H1 (cell line): Measurements from ENCODE around the gene NCR2. TPM values are rescaled to one million over a fixed set of nuclear protein-coding genes. Genes with fewer than 3 reads are reported as not detected.

ENCODE experiments used
- CTCF ChIA-PET: fragments of 300-600 bp; sonication (Branson Sonifier 250); formaldehyde crosslinking; loops from one replicate; lab custom pipeline; 2021; ENCODE audit not compliant: partially characterized antibody; lab: Charles Lee
- POLR2A ChIA-PET: fragments of 300-600 bp; sonication (Branson Sonifier 250); formaldehyde crosslinking; loops from one replicate; lab custom pipeline; 2021; ENCODE audit warnings: inconsistent platforms; ENCODE audit not compliant: partially characterized antibody; lab: Charles Lee
- DNase-seq, 2 experiments: peaks; one replicate each; pipeline versions ENCODE4 v3.0.0 to v3.0.0-alpha.2; 2010 to 2022; ENCODE audit warnings: low spot score in 2 of 2, low read depth in 1 of 2, mixed read lengths in 1 of 2
- FAIRE-seq: peaks from 2 replicates; lab custom pipeline; 2011; peaks lifted over from hg19 to GRCh38; lab: Jason Lieb, UNC
- H2AFZ ChIP-seq: 2 replicates; pipeline ENCODE4 v1.8.1; 2012; ENCODE audit warnings: low read length, inconsistent platforms
- H2AK5ac ChIP-seq: 2 replicates; pipeline ENCODE4 v1.6.1; 2013; ENCODE audit warnings: low read depth, low read length
- H2BK120ac ChIP-seq: replicated peaks from 2 replicates; pipeline ENCODE3; 2013; ENCODE audit warnings: low read depth, low read length, inconsistent platforms
- H2BK12ac ChIP-seq: 2 replicates; pipeline ENCODE4 v1.6.1; 2013; ENCODE audit warnings: low read depth, low read length
- H2BK15ac ChIP-seq: 2 replicates; pipeline ENCODE4 v1.6.1; 2013; ENCODE audit warnings: low read length
- H2BK20ac ChIP-seq: 2 replicates; pipeline ENCODE4 v1.6.1; 2013; ENCODE audit warnings: low read length
- H2BK5ac ChIP-seq: 2 replicates; pipeline ENCODE4 v1.6.1; 2013; ENCODE audit warnings: low read depth, low read length
- H3K14ac ChIP-seq: 2 replicates; pipeline ENCODE4 v1.6.1; 2013; ENCODE audit warnings: inconsistent platforms; ENCODE audit not compliant: insufficient read length
- H3K18ac ChIP-seq: 2 replicates; pipeline ENCODE4 v1.6.1; 2013; ENCODE audit warnings: low read length; ENCODE audit errors: extremely low read depth
- H3K23ac ChIP-seq: 2 replicates; pipeline ENCODE4 v1.6.1; 2013; ENCODE audit warnings: inconsistent platforms; ENCODE audit not compliant: insufficient read length
- H3K23me2 ChIP-seq: 2 replicates; pipeline ENCODE4 v1.6.1; 2013; ENCODE audit warnings: low read depth, low read length
- H3K27ac ChIP-seq: 2 replicates; pipeline ENCODE4 v1.6.1; 2011; ENCODE audit warnings: low read depth, low read length, inconsistent platforms
- H3K27me3 ChIP-seq, 4 experiments: replicated peaks in 1 of 4; 1 replicate in 1 of 4; 2 replicates in 3 of 4; pipeline versions ENCODE4 v1.6.1 to v1.8.1; 2011 to 2013; ENCODE audit warnings: low read length in 3 of 4, mild to moderate bottlenecking in 3 of 4, inconsistent platforms in 2 of 4, mixed read lengths in 2 of 4, moderate library complexity in 1 of 4; ENCODE audit not compliant: control insufficient read depth in 3 of 4, insufficient read depth in 3 of 4; ENCODE audit errors: extremely low read depth in 1 of 4
- H3K36me3 ChIP-seq, 4 experiments: 2 replicates each; pipeline versions ENCODE4 v1.6.1 to v1.8.1; 2011 to 2013; ENCODE audit warnings: mild to moderate bottlenecking in 4 of 4, low read length in 3 of 4, moderate library complexity in 2 of 4, control low read depth in 1 of 4, inconsistent platforms in 1 of 4; ENCODE audit not compliant: insufficient read depth in 4 of 4, control insufficient read depth in 2 of 4
- H3K4ac ChIP-seq: replicated peaks from 2 replicates; pipeline ENCODE3; 2013; ENCODE audit warnings: low read length, low read depth, mixed read lengths, inconsistent platforms; ENCODE audit not compliant: insufficient read length
- H3K4me1 ChIP-seq, 4 experiments: replicated peaks in 1 of 4; 1 replicate in 1 of 4; 2 replicates in 3 of 4; pipeline versions ENCODE4 v1.6.1 to v1.8.1; 2011 to 2013; ENCODE audit warnings: low read length in 3 of 4, inconsistent platforms in 2 of 4, mixed read lengths in 1 of 4; ENCODE audit not compliant: insufficient read depth in 4 of 4, control insufficient read depth in 3 of 4
- H3K4me2 ChIP-seq, 2 experiments: 2 replicates each; pipeline versions ENCODE4 v1.6.1 to v1.8.1; 2011 to 2013; ENCODE audit warnings: low read depth in 2 of 2, low read length in 2 of 2, control low read depth in 1 of 2, inconsistent platforms in 1 of 2, mild to moderate bottlenecking in 1 of 2; ENCODE audit not compliant: insufficient read depth in 1 of 2
- H3K4me3 ChIP-seq, 4 experiments: fragments of 200-600, 300-600 bp in 1 of 4; sonication (generic), shearing (Covaris generic), sonication (Bioruptor Twin) in 1 of 4; 2 replicates each; pipeline versions ENCODE4 v1.5.1 to v1.8.1; 2011 to 2016; ENCODE audit warnings: low read length in 4 of 4, low read depth in 3 of 4, control low read depth in 2 of 4, inconsistent platforms in 2 of 4, mild to moderate bottlenecking in 2 of 4, mixed read lengths in 1 of 4, moderate library complexity in 1 of 4; ENCODE audit not compliant: insufficient read depth in 2 of 4; ENCODE audit errors: extremely low read depth in 1 of 4
- H3K56ac ChIP-seq: replicated peaks from 2 replicates; pipeline ENCODE3; 2013; ENCODE audit warnings: low read depth, mild to moderate bottlenecking, mixed read lengths, low read length, inconsistent platforms; ENCODE audit not compliant: insufficient read length
- H3K79me1 ChIP-seq: 2 replicates; pipeline ENCODE4 v1.6.1; 2013; ENCODE audit warnings: low read depth, low read length, control low read depth
- H3K79me2 ChIP-seq, 2 experiments: 2 replicates each; pipeline versions ENCODE4 v1.6.1 to v1.8.1; 2012 to 2013; ENCODE audit warnings: low read length in 2 of 2, mild to moderate bottlenecking in 2 of 2, inconsistent platforms in 1 of 2; ENCODE audit not compliant: insufficient read depth in 2 of 2, control insufficient read depth in 1 of 2
- H3K9ac ChIP-seq, 4 experiments: replicated peaks in 1 of 4; 1 replicate in 1 of 4; 2 replicates in 3 of 4; pipeline versions ENCODE4 v1.6.1 to v1.8.1; 2011 to 2013; ENCODE audit warnings: low read depth in 3 of 4, low read length in 3 of 4, control low read depth in 2 of 4, mild to moderate bottlenecking in 2 of 4, moderate library complexity in 2 of 4, inconsistent platforms in 1 of 4; ENCODE audit errors: extremely low read depth in 1 of 4
- H3K9me3 ChIP-seq, 2 experiments: 2 replicates each; pipeline versions ENCODE4 v1.6.1 to v1.8.1; 2012 to 2013; ENCODE audit warnings: mild to moderate bottlenecking in 2 of 2, moderate library complexity in 2 of 2, control low read depth in 1 of 2, inconsistent platforms in 1 of 2, low read depth in 1 of 2, low read length in 1 of 2, mixed read lengths in 1 of 2; ENCODE audit not compliant: insufficient read depth in 2 of 2
- H4K20me1 ChIP-seq, 2 experiments: replicated peaks in 1 of 2; 2 replicates each; pipeline versions ENCODE3 to v1.8.1; 2011 to 2013; ENCODE audit warnings: inconsistent platforms in 2 of 2, low read length in 2 of 2, mild to moderate bottlenecking in 1 of 2; ENCODE audit not compliant: insufficient read depth in 2 of 2, control insufficient read depth in 1 of 2
- H4K5ac ChIP-seq: 2 replicates; pipeline ENCODE4 v1.6.1; 2013; ENCODE audit warnings: low read length, low read depth, mixed read lengths, inconsistent platforms; ENCODE audit not compliant: insufficient read length
- H4K8ac ChIP-seq: 2 replicates; pipeline ENCODE4 v1.8.0; 2013; ENCODE audit warnings: mild to moderate bottlenecking, moderate library complexity, low read length, inconsistent platforms; ENCODE audit not compliant: insufficient read depth; ENCODE audit errors: extremely low read depth
- H4K91ac ChIP-seq: replicated peaks from 2 replicates; pipeline ENCODE3; 2013; ENCODE audit warnings: low read length, mixed read lengths, inconsistent platforms; ENCODE audit not compliant: insufficient read length
- MAFK ChIP-seq: IDR thresholded peaks from 2 replicates; pipeline ENCODE4 v1.6.1; 2012; ENCODE audit warnings: low read depth, mild to moderate bottlenecking, improper control_type of control experiment, low read length
- POLR2AphosphoS5 ChIP-seq: IDR thresholded peaks from 2 replicates; pipeline ENCODE4 v1.6.1; 2011; ENCODE audit warnings: low read depth, low read length
- POU5F1 ChIP-seq: IDR thresholded peaks from 2 replicates; pipeline ENCODE4 v1.6.1; 2011; ENCODE audit warnings: low read depth, mild to moderate bottlenecking, low read length, moderate library complexity
- SP2 ChIP-seq: IDR thresholded peaks from 2 replicates; pipeline ENCODE4 v1.6.1; 2012; ENCODE audit warnings: mild to moderate bottlenecking, low read length, inconsistent platforms
- SP4 ChIP-seq: IDR thresholded peaks from 2 replicates; pipeline ENCODE4 v1.6.1; 2012; ENCODE audit warnings: low read length, inconsistent platforms
- WGBS, 2 experiments: shearing (Covaris generic) in 1 of 2; methylation state at CpG; one replicate each; pipeline versions ENCODE4 v1.1.6 to v1.1.7; 2013 to 2015; ENCODE audit warnings: low lambda C conversion rate in 2 of 2, mixed read lengths in 2 of 2, inconsistent platforms in 1 of 2, low coverage in 1 of 2, missing lambda C conversion rate in 1 of 2; ENCODE audit not compliant: insufficient replicate concordance in 2 of 2, insufficient coverage in 1 of 2, insufficient read length in 1 of 2; ENCODE audit errors: extremely low coverage in 1 of 2, missing lambda C conversion rate in 1 of 2; 5-methylcytosine and 5-hydroxymethylcytosine counted together
- polyA plus RNA-seq, 7 experiments: library from polyadenylated mRNA; depleted of rRNA in 3 of 7; stranded (reverse) in 5 of 7; unstranded in 2 of 7; fragments of >200 nt in 5 of 7; fragments of 200-250 nt in 2 of 7; gene quantifications; 1 replicate in 5 of 7; 2 replicates in 1 of 7; 4 replicates in 1 of 7; pipeline versions ENCODE4 v1.2.1 to v1.2.3, GENCODE V29; 2011 to 2013; ENCODE audit warnings: missing spikeins in 2 of 7, mixed read lengths in 2 of 7
- total RNA-seq: library from RNA; stranded (reverse); fragmentation: NEBNext Ultra II Directional; extraction: Animal tissue kit (Norgen Biotek cat#: 25700); gene quantifications from 2 replicates; pipeline ENCODE4 v1.2.1, GENCODE V29; 2021

NCR2 gene
- total and polyA plus RNA-seq, 2 of the 8 experiments (the other 6 are each of a cell fraction or from before 2014, with no cell fraction given) = not detected

- H2AK5ac ChIP-seq = no peak overlapping the region
- no peak overlapping the region for H2BK120ac ChIP-seq
- H2AFZ ChIP-seq = no peak overlapping the region
- H3K18ac ChIP-seq = no peak overlapping the region
- H3K27ac ChIP-seq = no peak overlapping the region
- no peaks in the 10 kb centered on the region; a peak in 2 of 7 replicates for H3K4me1 ChIP-seq
- H4K20me1 ChIP-seq = no peaks in the 10 kb centered on the region
- H3K36me3 ChIP-seq = no peaks in the 10 kb centered on the region
- no peak overlapping the region for H3K14ac ChIP-seq
- no peaks in the 10 kb centered on the region for H3K79me2 ChIP-seq
- ChIA-PET POLR2A (no interaction called here), CTCF (interaction anchor here (1.3 to 2.0 kb wide), 4 partner anchors 10 to 254 kb away, joined by 4 to 12 read pairs (median 5); no protein-coding TSS in a partner anchor)
- TF ChIP-seq SP4 (no peak), POU5F1 (no peak), MAFK (no peak), SP2 (no peak), POLR2AphosphoS5 (no peak)
- no peak overlapping the region for H3K4ac ChIP-seq
- H3K23me2 ChIP-seq = no peaks in the 10 kb centered on the region
- H3K79me1 ChIP-seq = no peaks in the 10 kb centered on the region
- DNase-seq = no peak
- no peak overlapping the region for H3K9ac ChIP-seq
- FAIRE-seq = no peak
- no peak overlapping the region for H4K91ac ChIP-seq
- 89% methylated on average over 2 of the region's 2 CpGs; no CpG with 5 or more reads in 1 of the 2 experiments for WGBS, 2 experiments
- peaks cover 4 to 6% of the 10 kb centered on the region in 2 experiments for H3K9me3 ChIP-seq
- H2BK12ac ChIP-seq = no peak overlapping the region
- H3K23ac ChIP-seq = no peak overlapping the region
- no peak overlapping the region for H3K56ac ChIP-seq
- no peak overlapping the region for H3K4me3 ChIP-seq
- H2BK5ac ChIP-seq = no peak overlapping the region
- H3K27me3 ChIP-seq = no peaks in the 10 kb centered on the region; a peak in 3 of 7 replicates
- no peak overlapping the region for H4K8ac ChIP-seq
- H2BK15ac ChIP-seq = no peak overlapping the region
- no peak overlapping the region for H2BK20ac ChIP-seq
- no peak overlapping the region for H3K4me2 ChIP-seq
- no peak overlapping the region for H4K5ac ChIP-seq
These were observed 13.5 kb downstream of the NCR2 start for GRCh38 chr6:41348934-41349333.
